Colonic mucosa (tissue), 4 donors: ENCODE measurements around the gene PTCRA. TPM values are rescaled to one million over a fixed set of nuclear protein-coding genes. Genes with fewer than 3 reads are reported as not detected.
"Not testable (repeated sequence)": the region's sequence is repeated elsewhere in the genome, so short reads cannot be mapped to it uniquely, and the experiment has no call there.

ENCODE experiments used
- DNase-seq: peaks from one replicate; pipeline ENCODE4 v3.0.0-alpha.2; 2020
- H3K27ac ChIP-seq: fragments of 200-600 bp; one replicate; pipeline ENCODE4 v1.8.0; 2021
- H3K27me3 ChIP-seq: fragments of 200-600 bp; one replicate; pipeline ENCODE4 v1.8.0; 2021
- H3K36me3 ChIP-seq: fragments of 200-600 bp; one replicate; pipeline ENCODE4 v1.8.0; 2021
- H3K4me1 ChIP-seq: fragments of 200-600 bp; one replicate; pipeline ENCODE4 v1.8.0; 2021; ENCODE audit warnings: mild to moderate bottlenecking
- H3K4me3 ChIP-seq: fragments of 200-600 bp; one replicate; pipeline ENCODE4 v1.8.0; 2021
- H3K9ac ChIP-seq, 2 donors: one replicate each; pipeline ENCODE4 v1.7.0; 2013; ENCODE audit warnings: control low read depth in 2 of 2, low read depth in 2 of 2, low read length in 2 of 2
- H3K9me3 ChIP-seq: fragments of 200-600 bp; one replicate; pipeline ENCODE4 v1.8.0; 2021
- intact Hi-C: fragments of 100-400 bp; cut with DNase I; formaldehyde crosslinking; loops from one replicate; pipeline ENCODE4 v1.14.1; 2022
- total RNA-seq, 2 donors: library from RNA; stranded (reverse); fragmentation: NEBNext Ultra II Directional in 1 of 2; extraction: Animal tissue kit (Norgen Biotek cat#: 25700) in 1 of 2; gene quantifications; one replicate each; pipeline ENCODE4 v1.2.1, GENCODE V29; 2021
- TF ChIP-seq, protein P1 (sequence below): fragments of 200-600 bp; IDR thresholded peaks from one replicate; pipeline ENCODE4 v1.8.0; 2022; ENCODE audit warnings: antibody characterized with exemption, mild to moderate bottlenecking
- donor health status: healthy.
- donor health status: DM: no; HTN: no; CAD: no.
- donor health status: DM: no; HTN: no; CAD: no.

PTCRA gene
- total RNA-seq, 2 donors from 2014 or later: not detected

DNA sequence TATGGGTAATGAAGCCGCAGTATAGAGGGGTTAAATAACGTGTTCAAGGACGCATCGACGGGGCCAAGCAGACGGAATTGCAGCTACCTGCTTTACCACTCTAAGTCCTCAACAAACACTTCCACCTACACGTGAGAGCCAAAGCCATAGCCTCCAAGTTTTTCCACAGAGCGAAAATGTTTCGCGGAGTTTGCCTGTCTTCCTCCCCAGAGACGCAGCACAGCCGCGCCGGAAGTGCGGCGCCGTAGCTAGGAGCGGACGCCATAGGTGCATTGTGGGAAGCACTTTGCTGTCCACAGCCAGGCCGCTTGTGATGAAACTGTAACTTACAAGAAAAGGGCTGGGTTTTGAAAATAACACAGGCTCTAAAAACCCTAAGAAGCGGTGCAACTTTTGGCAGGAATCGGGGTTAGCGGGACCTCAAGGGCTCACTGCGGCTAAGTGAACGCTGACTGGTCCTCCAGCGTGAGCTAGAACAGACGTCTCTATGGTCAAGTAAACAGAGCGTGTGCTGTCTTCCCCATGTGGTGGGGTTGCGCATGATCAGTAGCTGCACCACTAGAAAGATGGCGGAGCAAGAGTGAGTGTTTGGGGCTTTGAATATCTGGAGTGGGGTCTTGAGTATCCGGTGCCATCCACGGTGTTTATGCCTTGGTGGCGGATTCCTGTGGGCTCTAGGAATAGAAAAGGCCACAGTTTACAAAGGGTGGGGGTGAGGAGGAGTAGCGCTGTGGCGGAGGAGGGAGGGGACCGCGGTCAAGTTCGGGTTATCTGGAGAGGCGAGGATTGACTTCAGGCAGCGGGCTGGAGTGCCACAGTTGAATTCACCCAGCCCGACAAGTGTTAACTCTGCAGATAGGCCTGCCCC, 36.2 kb upstream of the PTCRA start, which contains the start of gene RPL7L1:
Gene RPL7L1 (plus strand): TSS at position 245 of the 868 bp plus-strand sequence. CDS start 295 bp downstream, at position 540.
- intact Hi-C loops: no loop called here

DNA sequence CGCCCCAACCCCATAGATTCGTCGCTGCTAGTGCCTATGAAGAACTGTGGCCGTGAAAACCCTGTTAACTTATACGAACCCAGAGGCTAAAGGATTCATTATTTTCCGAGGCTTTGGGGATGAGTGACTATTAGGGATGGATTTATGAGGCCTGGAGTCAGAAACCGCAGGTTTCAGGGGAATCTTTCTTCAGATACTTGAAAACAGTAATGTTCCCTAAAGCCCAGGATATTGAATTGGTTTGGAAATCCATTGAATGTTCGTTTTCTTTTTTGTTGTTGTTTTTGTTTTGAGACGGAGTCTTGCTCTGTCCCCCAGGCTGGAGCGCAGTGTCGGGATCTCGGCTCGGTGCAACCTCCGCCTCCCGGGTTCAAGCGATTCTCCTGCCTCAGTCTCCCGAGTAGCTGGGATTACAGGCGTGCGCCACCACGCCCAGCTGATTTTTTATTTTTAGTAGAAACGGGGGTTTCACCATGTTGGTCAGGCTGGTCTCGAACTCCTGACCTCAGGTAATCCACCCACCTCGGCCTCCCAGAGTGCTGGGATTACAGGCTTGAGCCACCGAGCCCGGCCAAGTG, 35.5 kb upstream of the PTCRA start:
- intact Hi-C loops, H3K4me1 ChIP-seq, DNase-seq, H3K9me3 ChIP-seq, H3K27me3 ChIP-seq: not testable (repeated sequence)
- Histone ChIP-seq H3K36me3 (peaks cover 16% of the 10 kb centered on the region), H3K9ac (peak overlapping the region; percentile 66 to 79), H3K27ac (peak overlapping the region; percentile 88), H3K4me3 (peak overlapping the region; percentile 62)

More for the DNA sequence above, 36.2 kb upstream of the PTCRA start, which contains the start of gene RPL7L1:
- H3K9ac ChIP-seq: peak within 1 kb of the TSS; percentile 66 to 79
- peak; percentile 90 for DNase-seq
- TF ChIP-seq, protein P1, sequence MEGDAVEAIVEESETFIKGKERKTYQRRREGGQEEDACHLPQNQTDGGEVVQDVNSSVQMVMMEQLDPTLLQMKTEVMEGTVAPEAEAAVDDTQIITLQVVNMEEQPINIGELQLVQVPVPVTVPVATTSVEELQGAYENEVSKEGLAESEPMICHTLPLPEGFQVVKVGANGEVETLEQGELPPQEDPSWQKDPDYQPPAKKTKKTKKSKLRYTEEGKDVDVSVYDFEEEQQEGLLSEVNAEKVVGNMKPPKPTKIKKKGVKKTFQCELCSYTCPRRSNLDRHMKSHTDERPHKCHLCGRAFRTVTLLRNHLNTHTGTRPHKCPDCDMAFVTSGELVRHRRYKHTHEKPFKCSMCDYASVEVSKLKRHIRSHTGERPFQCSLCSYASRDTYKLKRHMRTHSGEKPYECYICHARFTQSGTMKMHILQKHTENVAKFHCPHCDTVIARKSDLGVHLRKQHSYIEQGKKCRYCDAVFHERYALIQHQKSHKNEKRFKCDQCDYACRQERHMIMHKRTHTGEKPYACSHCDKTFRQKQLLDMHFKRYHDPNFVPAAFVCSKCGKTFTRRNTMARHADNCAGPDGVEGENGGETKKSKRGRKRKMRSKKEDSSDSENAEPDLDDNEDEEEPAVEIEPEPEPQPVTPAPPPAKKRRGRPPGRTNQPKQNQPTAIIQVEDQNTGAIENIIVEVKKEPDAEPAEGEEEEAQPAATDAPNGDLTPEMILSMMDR: no peak
- H3K27ac ChIP-seq: peak within 1 kb of the TSS; percentile 88
- H3K4me3 ChIP-seq: peak within 1 kb of the TSS; percentile 62
- no peaks in the 10 kb centered on the region for H3K9me3 ChIP-seq
- peaks cover 13% of the 10 kb centered on the region for H3K36me3 ChIP-seq
- H3K4me1 ChIP-seq: peaks cover 4% of the 10 kb centered on the region
- no peaks in the 10 kb centered on the region for H3K27me3 ChIP-seq

DNA sequence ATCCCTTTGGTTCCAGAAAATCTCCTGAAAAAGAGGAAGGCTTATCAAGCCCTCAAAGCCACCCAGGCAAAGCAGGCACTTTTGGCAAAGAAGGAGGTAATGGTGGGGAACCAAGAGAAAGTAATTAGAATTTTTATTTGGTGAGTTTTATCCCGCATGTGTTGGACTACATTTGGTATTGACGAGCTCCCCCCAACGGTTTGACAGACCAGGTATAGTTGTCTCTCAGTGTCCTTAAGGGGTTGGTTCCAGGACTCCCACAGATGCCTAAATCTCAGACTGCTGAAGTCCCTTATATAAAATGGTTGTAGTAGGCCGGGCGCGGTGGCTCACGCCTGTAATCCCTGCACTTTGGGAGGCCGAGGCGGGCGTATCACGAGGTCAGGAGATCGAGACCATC, 35.0 kb upstream of the PTCRA start:
- DNase-seq, H3K27ac ChIP-seq, H3K27me3 ChIP-seq, H3K9me3 ChIP-seq, intact Hi-C loops, H3K4me1 ChIP-seq: not testable (repeated sequence)
- H3K36me3 ChIP-seq: peaks cover 16% of the 10 kb centered on the region
- H3K4me3 ChIP-seq: peak overlapping the region; percentile 62
- H3K9ac ChIP-seq: peak overlapping the region; percentile 66 to 79

DNA sequence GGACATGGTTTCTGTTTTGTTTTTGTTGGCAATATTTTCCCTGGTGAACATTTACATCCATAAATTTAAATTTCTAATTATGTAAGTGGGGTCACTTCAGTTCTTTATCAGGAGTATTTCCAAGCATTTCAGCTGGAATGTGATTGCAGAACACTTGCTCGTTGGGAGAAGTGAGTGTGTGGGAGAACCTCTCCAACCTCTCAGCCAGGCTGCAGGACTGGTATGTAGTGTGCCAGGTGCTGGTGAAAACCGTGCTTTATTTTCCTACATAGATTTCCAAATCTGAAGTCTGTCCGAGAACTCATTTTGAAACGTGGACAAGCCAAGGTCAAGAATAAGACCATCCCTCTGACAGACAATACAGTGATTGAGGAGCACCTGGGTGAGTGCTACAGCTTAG, 30.2 kb upstream of the PTCRA start:
- DNase-seq: no peak
- no peak overlapping the region for H3K9ac ChIP-seq
- intact Hi-C loops: no loop called here
- peaks cover 16% of the 10 kb centered on the region for H3K36me3 ChIP-seq
- H3K27ac ChIP-seq: no peak overlapping the region
- no peak overlapping the region for H3K4me3 ChIP-seq
- peaks cover 4% of the 10 kb centered on the region for H3K4me1 ChIP-seq
- H3K27me3 ChIP-seq: no peaks in the 10 kb centered on the region
- H3K9me3 ChIP-seq: no peaks in the 10 kb centered on the region
- TF ChIP-seq, protein P1: no peak

DNA sequence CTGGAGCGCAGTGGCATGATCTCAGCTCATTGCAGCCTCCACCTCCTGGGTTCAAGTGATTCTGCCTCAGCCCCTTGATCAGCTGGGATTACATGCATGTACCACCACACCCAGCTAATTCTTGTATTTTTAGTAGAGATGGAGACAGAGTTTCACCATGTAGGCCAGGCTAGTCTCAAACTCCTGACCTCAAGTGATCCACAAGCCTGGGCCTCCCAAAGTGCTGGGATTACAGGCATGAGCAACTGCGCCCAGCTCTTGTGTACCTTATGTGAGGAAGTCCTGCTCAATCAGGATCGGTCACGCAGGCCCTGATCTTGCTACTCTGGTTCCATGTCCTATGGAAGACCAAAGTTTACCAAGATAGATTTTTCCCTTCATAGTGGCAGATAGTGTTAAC, 27.7 kb upstream of the PTCRA start:
- H3K27me3 ChIP-seq, H3K4me1 ChIP-seq, DNase-seq, H3K9me3 ChIP-seq, H3K27ac ChIP-seq, H3K4me3 ChIP-seq, intact Hi-C loops, H3K9ac ChIP-seq: not testable (repeated sequence)
- H3K36me3 ChIP-seq: peaks cover 16% of the 10 kb centered on the region

DNA sequence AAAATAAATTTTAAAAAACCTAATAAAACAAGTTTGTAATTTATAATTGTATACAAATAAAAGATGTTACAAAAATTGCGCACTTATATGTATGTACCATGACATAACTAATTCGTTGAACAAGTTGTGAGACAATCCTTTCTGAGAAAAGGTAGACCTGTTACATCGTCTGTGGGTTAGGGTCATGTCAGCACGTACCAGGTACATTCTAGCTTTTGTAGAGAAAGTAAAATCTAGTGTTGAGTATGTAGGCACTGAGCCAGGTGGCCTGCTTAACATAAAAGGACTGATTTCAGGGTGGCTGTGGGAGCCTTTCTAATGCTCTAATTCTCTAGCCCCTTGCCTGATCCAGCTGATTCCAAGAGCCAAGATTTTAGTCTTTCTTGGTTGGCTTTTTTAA, 26.0 kb upstream of the PTCRA start:
- H3K27ac ChIP-seq: peak overlapping the region; percentile 92
- peaks cover 4% of the 10 kb centered on the region for H3K4me1 ChIP-seq
- intact Hi-C loops: no loop called here
- TF ChIP-seq, protein P1: no peak
- peak overlapping the region; percentile 84 for H3K4me3 ChIP-seq
- H3K36me3 ChIP-seq: peaks cover 1% of the 10 kb centered on the region
- H3K9ac ChIP-seq: peak overlapping the region; percentile 91 to 97
- no peak for DNase-seq
- H3K27me3 ChIP-seq: no peaks in the 10 kb centered on the region
- H3K9me3 ChIP-seq: no peaks in the 10 kb centered on the region
